Epithelial cell of prostate (primary cell): ENCODE results near the gene PIP5K1B.

Experiments used
- DNase-seq: peaks from one replicate; pipeline ENCODE4 v3.0.0-alpha.2; 2011; ENCODE audit warnings: low read depth, low spot score
- H3K27ac ChIP-seq: fragments of 450-650 bp; 2 replicates; pipeline ENCODE4 v1.5.1; 2017; ENCODE audit warnings: mild to moderate bottlenecking

The PIP5K1B gene

DNA sequence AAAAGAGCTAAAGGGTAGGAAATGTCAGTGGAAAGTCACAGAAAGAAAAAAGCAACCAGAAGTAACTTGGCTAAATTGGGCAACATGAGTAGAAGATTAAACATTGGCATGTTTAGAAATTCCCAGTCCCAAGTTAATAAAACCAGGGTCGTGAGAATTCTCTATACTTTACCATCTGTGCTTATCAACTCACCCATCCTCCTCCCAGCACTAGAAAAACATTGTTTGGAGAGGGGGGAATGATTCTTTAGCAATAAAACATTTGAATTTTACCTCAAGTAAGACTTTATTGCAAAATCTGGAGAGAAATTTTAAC, 229.2 kb downstream of the PIP5K1B start:
- DNase-seq, result no peak
- H3K27ac ChIP-seq, result no peak overlapping the region

GRCh38 chr9:68940573-68940972, 235.5 kb downstream of the PIP5K1B start:
- no peak for DNase-seq

DNA sequence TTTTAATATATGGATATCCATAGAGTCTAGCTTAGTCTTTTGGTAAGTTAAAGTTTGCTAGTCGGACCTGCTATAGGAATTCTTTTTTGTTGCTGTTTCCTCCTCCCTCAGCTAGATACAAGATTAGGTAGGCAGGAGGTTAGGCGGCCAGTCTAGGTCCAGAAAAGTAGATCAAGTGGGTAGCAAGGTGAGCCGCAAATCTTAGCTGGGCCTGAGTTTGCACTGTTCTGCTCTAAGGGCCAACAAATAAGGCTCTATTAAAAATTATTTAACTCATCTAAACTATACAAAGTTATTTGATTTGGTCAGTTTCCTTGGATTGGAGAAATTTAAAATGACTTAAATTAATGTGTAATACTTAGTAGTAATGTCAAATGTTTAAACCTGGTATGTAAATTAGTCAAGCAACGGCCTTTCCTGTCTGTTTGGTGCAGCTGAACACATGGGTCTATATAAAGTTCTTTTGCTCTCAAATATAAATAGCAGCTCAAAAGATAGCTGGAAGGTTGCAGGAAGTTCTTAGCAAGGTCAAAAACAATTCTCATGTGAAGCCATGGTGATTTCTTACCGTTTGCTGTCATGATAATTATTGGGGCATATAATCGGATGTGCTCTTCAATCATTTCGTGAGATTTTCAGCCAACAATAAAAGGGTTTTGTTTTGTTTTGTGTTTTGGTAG, 236.9 kb downstream of the PIP5K1B start:
- H3K27ac ChIP-seq, result no peak overlapping the region
- no peak for DNase-seq

More at GRCh38 chr9:68940573-68940972, 235.5 kb downstream of the PIP5K1B start:
- H3K27ac ChIP-seq, result no peak overlapping the region

- no peak for DNase-seq
These were observed 237.8 kb downstream of the PIP5K1B start for GRCh38 chr9:68942790-68943189.

DNA sequence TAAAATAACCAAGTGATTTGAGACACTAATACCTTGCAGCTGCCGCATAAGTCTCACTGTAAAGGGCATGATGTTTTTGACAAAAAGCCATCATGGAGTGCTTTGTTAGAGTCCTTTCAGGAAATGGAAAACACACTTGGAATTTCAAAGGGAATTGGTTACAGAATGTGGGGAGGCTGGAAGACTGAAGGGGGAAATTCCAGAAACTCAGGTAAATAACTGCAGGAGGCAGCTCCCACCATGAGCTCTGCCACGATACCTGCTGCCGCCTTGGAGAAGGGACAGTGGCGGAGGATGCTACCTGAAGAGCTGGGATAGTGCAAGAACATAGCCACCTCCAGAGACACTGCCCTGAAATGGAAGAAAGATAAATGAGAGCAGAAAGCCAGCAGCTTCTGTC, 242.0 kb downstream of the PIP5K1B start:
- H3K27ac ChIP-seq, result no peak overlapping the region
- no peak for DNase-seq

More at GRCh38 chr9:68942790-68943189, 237.8 kb downstream of the PIP5K1B start:
- H3K27ac ChIP-seq, result no peak overlapping the region

DNA sequence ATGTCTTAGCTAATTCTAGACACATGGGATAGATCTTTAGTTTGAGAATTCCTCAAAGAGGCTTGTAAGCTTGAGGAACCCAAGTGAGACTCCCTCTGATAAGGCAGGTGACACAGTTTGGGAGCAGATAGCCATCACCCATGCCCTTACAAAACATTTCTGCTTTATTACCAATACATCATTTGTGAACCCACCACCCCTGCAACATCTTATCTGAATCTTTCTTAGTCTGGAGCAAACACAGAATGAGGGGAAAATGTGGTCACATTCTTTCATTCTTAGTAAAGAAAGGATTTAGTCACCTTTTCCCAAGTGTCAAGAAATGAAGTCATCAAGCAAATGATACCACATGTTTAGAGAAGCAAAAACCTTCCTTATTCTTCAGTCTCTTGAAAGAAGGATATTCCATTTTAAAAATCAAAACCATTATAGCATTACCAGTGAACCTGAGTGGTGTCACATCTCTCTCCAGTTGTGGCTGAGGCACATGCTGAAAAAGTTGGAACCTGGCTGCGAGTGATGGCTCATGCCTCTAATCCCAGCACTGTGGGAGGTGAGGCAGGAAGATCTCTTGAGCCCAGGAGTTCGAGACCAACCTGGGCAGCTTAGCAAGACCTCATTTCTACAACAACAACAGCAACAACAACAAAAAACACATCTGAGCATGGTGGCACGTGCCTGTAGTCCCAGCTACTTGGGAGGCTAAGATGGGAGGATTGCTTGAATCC, 243.0 kb downstream of the PIP5K1B start:
- no peak for DNase-seq
- H3K27ac ChIP-seq, result no peak overlapping the region

DNA sequence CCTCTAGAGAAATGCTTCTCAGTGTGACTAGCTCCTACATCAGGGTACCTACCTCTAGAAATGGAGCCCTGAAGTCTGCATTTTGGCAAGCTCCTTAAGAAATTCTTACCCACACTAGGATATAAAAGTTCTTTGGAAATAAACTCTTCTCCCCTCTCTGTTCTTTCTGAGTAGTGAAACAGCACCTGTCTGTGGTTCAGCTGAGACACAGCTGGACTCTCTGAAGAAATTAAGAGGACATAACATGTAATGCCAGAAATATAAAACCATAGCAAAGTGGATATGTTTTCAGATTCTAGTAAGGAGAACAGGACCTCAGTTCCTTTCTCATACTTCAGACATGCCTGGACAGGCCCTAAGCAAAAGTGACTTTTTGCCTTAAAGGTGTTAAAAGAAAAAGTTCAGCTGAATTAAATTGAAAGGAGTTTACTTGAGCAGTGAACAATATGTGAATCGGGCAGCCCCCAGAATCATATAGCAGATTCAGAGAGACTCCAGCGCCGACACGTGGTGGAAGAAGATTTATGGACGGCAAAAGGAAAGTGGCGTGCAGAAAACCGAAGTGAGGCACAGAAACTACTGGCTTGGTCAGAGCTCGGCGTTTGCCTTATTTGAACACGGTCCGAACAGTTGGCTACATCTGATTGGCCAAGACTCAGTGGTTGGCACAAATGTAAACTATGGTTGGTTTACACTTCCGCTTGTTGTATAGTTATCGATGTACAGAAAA, 244.4 kb downstream of the PIP5K1B start:
- H3K27ac ChIP-seq, result no peak overlapping the region
- no peak for DNase-seq

- no peak for DNase-seq
- no peak overlapping the region for H3K27ac ChIP-seq
These were observed 245.1 kb downstream of the PIP5K1B start for GRCh38 chr9:68950188-68950587.

- H3K27ac ChIP-seq, result no peak overlapping the region
- DNase-seq, result no peak
These were observed 245.6 kb downstream of the PIP5K1B start for GRCh38 chr9:68950689-68951088.

DNA sequence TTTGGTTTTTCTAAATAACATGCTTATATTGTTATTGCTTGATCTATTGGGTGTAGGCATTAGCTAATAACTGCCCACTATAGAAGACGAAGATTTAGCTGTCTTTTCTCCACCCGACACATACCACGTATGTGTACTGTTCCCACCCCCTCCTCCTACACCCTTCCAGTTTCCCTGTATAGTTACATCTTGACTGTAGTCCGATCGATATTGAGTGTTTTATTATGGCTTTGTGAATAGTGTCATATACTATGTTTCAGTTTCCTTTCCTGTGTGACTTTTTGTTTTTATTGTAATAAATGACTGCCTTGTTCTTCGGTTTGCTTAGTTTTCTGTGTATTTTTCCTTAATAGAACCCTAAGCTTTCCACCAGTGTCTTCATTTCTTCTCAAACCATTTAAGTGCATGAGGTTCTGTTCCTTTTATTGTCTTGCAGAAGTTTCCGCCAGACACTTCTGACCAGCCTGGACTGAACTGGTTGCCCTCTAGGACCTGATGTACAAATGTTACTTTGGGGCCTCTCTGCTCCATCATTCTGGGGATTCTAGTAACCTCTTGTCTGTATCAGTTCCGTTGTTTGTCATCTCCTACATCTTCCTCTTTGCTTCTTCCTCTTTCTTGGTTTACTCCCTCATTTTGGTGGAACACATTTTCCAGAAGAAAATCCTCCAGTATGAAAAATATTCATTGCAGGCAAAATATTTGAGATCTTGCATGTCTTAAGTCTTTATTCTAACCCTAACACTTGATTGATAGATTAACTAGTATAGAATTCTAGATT, 247.0 kb downstream of the PIP5K1B start:
- DNase-seq, result no peak
- H3K27ac ChIP-seq, result no peak overlapping the region

DNA sequence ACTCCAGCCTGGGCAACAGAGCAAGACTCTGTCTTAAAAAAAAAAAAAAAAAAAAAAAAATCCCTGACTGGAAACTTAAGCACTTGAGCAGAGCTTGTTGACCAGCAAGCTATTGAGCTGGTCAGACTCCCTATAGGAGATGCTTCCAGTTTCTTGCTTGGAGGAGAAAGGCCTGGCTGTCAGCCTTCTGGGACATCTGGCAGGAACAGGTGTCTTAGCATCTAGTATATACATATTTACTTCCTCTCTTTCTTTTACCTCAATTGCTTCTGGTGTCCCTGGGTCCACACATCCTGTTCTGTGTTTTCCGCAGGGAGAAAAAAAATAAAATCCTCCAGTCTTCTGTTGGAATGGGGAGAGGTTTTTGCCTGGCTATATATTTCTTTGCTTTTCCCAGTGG, 248.7 kb downstream of the PIP5K1B start:
- no peak for DNase-seq
- no peak overlapping the region for H3K27ac ChIP-seq

- DNase-seq, result no peak
- H3K27ac ChIP-seq, result no peak overlapping the region
These were observed 250.3 kb downstream of the PIP5K1B start for GRCh38 chr9:68955330-68955729.

DNA sequence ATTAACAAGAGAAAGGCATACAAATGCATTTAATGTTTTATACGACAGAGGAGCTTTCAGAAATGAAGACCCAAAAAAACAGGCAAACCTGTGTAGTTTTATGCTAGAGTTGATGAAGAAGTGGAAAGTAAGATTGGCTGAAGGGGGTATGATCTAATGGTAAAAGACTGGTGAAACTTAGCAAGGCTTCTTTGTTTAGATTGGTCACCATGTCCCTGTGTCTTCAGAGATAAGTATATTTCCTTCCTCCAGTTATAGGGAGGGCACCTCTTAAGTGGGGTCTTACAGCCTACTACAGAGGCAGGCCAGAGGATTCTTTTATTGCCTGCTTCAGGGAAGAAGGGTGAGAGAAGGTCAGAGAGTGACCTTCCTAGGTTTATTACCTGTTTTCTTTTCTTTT, 252.4 kb downstream of the PIP5K1B start:
- DNase-seq, result no peak
- no peak overlapping the region for H3K27ac ChIP-seq

- H3K27ac ChIP-seq, result no peak overlapping the region
- no peak for DNase-seq
These were observed 256.5 kb downstream of the PIP5K1B start for GRCh38 chr9:68961587-68961986.

GRCh38 chr9:68963416-68963815, 258.4 kb downstream of the PIP5K1B start:
- no peak for DNase-seq
- no peak overlapping the region for H3K27ac ChIP-seq

DNA sequence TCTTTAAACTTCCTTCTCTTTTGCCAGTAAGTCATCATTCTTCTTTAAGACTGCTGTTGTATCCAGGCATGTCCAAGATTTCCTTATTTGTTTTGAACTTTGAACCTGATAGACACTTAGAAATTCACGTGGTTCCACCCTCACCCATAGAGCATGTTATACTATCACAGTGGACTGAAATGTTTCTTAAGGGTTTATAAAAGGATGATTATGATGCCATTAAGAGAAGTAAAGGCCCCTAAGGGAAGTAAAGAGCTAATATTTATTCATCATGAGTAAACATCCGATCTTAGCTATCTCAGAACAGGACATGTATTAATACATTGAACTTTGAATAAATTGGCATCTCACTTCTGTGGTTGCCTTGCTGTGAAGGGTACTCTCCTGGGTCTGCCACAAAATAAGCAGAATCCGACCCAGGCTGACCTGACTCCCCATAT, 259.1 kb downstream of the PIP5K1B start:
- DNase-seq, result no peak
- H3K27ac ChIP-seq, result no peak overlapping the region

DNA sequence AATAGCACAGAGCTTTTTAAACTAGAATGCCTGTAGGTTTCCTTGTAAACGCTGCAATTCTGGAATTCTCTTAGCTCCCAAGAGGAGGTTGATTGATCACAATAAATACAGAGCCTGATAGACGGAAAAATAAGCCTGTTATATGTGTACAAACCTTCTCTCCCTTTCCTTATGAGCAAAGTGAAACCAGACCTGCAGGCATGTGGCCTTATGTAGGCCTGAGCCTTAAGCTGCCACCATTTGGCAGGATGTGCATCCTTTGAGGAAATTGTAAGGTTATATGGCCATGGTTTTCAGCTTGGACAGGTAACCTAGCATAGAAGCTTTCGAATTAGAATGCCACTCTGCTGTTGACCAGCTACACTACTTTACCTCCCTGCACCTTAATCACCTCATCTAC, 259.7 kb downstream of the PIP5K1B start:
- no peak for DNase-seq
- no peak overlapping the region for H3K27ac ChIP-seq

DNA sequence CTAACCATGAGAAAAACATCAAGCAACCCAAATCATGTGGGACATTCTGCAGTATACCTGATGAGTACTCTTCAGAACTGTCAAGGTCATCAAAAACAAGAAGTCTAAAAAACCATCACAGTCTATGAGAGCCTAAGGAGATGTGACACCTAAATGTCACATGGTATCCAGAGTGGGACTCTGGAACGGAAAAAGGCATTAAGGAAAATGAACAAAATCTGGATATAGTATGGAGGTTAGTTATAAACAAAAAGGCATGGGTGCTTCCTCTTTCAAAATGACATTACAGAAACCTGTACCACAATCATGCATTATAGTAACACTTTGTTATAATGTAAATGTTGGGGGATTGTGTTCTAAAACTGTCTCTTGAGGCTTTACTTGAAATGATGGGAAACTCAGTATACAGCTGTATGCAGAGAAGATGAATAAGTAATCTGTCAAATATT, 261.5 kb downstream of the PIP5K1B start:
- no peak for DNase-seq
- H3K27ac ChIP-seq, result no peak overlapping the region

DNA sequence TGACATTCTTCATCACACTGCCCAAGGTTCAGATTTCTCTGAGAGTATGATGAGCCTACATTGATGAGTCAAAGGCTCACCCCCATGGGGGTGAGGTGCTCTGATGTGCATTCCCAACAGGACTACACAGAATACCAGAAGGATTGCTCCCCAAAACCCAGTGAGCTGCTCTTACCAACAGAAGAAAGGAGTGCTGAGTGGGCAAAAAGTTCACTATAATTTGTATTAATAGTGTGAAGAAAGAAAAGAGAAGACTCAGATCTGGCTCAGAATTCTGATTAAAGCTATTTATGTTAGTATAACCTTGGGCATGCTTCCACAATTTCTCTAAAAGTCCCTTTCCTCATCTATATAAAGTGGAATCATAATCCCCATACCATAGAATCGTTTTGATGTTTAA, 262.8 kb downstream of the PIP5K1B start:
- no peak overlapping the region for H3K27ac ChIP-seq
- no peak for DNase-seq

GRCh38 chr9:68969538-68969937, 264.5 kb downstream of the PIP5K1B start:
- no peak overlapping the region for H3K27ac ChIP-seq
- DNase-seq, result no peak

DNA sequence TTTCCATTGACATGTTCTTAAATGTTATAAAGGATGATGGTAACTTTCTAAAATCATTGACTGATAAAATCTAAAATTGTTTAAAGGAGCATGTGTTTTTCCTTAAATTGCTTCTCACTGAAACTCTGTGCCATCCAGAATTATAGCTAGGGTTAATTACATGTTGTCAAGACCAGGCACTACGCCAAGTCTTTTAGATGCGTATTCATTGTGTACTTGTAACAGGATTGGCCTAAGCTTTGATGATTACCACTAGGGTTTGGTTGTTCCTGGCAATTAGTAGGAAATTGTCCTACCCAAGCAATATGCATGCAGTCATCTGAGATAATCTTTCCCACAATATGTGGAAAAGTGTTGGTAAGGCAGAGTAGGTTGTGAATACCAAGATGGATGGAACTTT, 265.1 kb downstream of the PIP5K1B start:
- no peak overlapping the region for H3K27ac ChIP-seq
- no peak for DNase-seq
